GM15510 (cell line): ENCODE measurements around the gene FAHD2B.
"Not testable (repeated sequence)": the region's sequence is repeated elsewhere in the genome, so short reads cannot be mapped to it uniquely, and the experiment has no call there.

Source experiments
- POLR2A ChIP-seq: IDR thresholded peaks from 3 replicates; pipeline ENCODE4 v1.6.1; 2011; ENCODE audit warnings: borderline replicate concordance; ENCODE audit not compliant: insufficient read length; ENCODE audit errors: extremely low read depth

The FAHD2B gene

GRCh38 chr2:97094772-97095611, at the start of gene FAHD2B:
FAHD2B (minus strand) TSS chr2:97094882; CDS start chr2:97091706, 3,176 bp downstream.
- TF ChIP-seq POLR2A, result not testable (repeated sequence)

GRCh38 chr2:97113050-97113881, 18.6 kb upstream of the FAHD2B start, which contains the start of gene ANKRD36:
ANKRD36 (plus strand) TSS chr2:97113153; CDS start chr2:97113740, 587 bp downstream.
- peak; percentile 42 for TF ChIP-seq POLR2A

GRCh38 chr2:97095661-97096060, 979 bp upstream of the FAHD2B start:
- TF ChIP-seq POLR2A, result no peak

- no peak for TF ChIP-seq POLR2A
These were observed 26.6 kb downstream of the FAHD2B start for GRCh38 chr2:97068074-97068473.

- TF ChIP-seq POLR2A, result no peak
These were observed 27.2 kb downstream of the FAHD2B start for GRCh38 chr2:97067279-97068004.
